Astrocyte of the spinal cord (primary cell): ENCODE measurements around the gene SPAG4.

Experiments used
- DNase-seq: peaks from one replicate; pipeline ENCODE4 v3.0.0; 2011; ENCODE audit warnings: low read depth, low spot score
- H3K4me3 ChIP-seq: 2 replicates; pipeline ENCODE4 v1.5.1; 2011; ENCODE audit warnings: low read depth, mild to moderate bottlenecking, low read length, moderate library complexity
- in situ Hi-C: cut with HindIII; loops from 2 replicates; pipeline ENCODE4 v1.10.0; 2017; ENCODE audit warnings: low sequenced_read_pairs
- TF ChIP-seq, protein P1 (sequence below): IDR thresholded peaks from 2 replicates; pipeline ENCODE4 v1.5.1; 2012; ENCODE audit warnings: low read depth, mild to moderate bottlenecking, low read length, inconsistent platforms

Gene SPAG4

DNA sequence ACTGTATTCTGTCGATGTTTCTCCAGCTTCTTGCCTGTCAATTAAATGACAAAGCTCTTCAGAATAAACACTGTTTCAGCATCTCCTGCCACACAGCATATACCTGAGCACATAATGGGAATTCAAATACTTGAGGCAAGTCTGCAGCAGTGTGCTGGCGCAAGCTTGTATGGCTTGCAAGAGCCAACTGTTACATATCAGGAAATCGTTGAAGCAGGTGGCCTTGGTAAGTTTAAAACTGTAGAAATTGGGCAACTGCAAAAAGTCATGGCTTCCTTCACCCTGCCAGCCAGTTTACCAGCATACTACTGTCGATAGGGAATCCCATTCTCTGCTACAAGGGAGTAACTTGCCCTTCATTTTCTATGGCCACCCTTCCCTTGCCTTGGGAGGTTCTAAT is 26.1 kb downstream of the SPAG4 start:
- TF ChIP-seq, protein P1, sequence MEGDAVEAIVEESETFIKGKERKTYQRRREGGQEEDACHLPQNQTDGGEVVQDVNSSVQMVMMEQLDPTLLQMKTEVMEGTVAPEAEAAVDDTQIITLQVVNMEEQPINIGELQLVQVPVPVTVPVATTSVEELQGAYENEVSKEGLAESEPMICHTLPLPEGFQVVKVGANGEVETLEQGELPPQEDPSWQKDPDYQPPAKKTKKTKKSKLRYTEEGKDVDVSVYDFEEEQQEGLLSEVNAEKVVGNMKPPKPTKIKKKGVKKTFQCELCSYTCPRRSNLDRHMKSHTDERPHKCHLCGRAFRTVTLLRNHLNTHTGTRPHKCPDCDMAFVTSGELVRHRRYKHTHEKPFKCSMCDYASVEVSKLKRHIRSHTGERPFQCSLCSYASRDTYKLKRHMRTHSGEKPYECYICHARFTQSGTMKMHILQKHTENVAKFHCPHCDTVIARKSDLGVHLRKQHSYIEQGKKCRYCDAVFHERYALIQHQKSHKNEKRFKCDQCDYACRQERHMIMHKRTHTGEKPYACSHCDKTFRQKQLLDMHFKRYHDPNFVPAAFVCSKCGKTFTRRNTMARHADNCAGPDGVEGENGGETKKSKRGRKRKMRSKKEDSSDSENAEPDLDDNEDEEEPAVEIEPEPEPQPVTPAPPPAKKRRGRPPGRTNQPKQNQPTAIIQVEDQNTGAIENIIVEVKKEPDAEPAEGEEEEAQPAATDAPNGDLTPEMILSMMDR, result no peak
- in situ Hi-C loops, result no loop called here
- no peak for DNase-seq

DNA sequence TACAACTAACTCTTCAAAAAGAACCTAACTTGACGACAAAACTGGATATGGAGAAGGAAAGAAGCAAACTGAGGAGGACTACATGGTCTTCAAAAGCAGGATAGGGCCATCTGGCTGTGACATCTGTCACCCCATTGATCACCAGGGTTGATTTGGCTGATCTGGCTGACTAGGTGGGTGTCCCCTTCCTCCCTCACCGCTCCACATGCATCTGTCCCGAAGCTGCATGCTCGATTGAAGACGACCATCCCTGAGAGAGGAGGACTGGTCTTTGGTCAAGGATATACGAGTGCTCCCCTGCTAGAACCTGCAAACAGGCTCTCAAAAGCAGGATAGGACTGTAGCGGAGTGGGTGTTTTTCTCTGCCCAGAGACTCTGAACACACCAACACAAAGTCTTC is 27.4 kb downstream of the SPAG4 start:
- H3K4me3 ChIP-seq, result no peak overlapping the region
- TF ChIP-seq, protein P1, result no peak
- in situ Hi-C loops, result no loop called here
- DNase-seq, result no peak

More for the DNA sequence above, 26.1 kb downstream of the SPAG4 start:
- H3K4me3 ChIP-seq, result no peak overlapping the region

GRCh38 chr20:35644806-35645205 is 29.2 kb downstream of the SPAG4 start:
- in situ Hi-C loops, result no loop called here
- H3K4me3 ChIP-seq, result no peak overlapping the region
- TF ChIP-seq, protein P1, result no peak
- no peak for DNase-seq

DNA sequence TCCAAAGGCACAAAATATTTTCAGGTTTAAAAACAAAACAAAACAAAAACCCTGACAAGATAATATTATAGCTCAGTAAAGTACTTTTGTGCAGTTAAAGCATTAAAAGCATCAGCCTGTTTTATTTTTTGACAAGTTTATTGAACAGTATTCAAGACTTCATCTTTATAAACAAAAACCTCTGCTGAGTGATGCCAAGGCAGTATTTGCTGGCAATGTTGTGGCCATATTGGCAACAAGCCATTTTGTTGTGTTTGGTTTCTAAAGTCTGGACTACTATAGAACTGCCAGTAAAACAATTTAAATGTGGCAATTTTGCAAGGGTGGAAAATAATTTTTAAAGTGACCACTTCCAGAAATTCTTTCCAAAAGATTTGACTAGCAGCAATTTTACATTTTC is 33.2 kb downstream of the SPAG4 start:
- H3K4me3 ChIP-seq, result no peak overlapping the region
- peak; percentile 22 for DNase-seq
- in situ Hi-C loops, result no loop called here
- TF ChIP-seq, protein P1, result no peak

DNA sequence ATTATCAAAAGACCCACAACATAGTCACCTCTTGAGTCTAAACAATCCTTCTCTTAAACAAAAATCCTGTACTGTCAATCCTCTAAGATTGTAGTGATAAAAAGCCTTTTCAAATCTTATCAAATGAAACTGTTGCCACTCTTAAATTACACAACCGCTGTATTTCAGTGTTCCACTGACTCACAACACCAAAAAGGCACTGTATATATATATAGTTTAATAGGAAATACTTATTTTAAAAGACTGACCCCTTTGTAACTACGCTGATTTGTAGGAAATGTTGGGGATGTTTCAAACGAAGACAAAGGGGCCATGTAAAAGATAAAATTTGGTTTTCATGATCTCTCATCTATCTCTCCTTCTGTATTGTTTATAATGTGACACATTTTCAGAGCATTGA is 35.0 kb downstream of the SPAG4 start:
- H3K4me3 ChIP-seq, result no peak overlapping the region
- TF ChIP-seq, protein P1, result no peak
- DNase-seq, result no peak
- in situ Hi-C loops, result no loop called here

- no peak for DNase-seq
- in situ Hi-C loops, result no loop called here
- H3K4me3 ChIP-seq, result no peak overlapping the region
- TF ChIP-seq, protein P1, result no peak
These were observed 36.3 kb downstream of the SPAG4 start for GRCh38 chr20:35651958-35652357.

DNA sequence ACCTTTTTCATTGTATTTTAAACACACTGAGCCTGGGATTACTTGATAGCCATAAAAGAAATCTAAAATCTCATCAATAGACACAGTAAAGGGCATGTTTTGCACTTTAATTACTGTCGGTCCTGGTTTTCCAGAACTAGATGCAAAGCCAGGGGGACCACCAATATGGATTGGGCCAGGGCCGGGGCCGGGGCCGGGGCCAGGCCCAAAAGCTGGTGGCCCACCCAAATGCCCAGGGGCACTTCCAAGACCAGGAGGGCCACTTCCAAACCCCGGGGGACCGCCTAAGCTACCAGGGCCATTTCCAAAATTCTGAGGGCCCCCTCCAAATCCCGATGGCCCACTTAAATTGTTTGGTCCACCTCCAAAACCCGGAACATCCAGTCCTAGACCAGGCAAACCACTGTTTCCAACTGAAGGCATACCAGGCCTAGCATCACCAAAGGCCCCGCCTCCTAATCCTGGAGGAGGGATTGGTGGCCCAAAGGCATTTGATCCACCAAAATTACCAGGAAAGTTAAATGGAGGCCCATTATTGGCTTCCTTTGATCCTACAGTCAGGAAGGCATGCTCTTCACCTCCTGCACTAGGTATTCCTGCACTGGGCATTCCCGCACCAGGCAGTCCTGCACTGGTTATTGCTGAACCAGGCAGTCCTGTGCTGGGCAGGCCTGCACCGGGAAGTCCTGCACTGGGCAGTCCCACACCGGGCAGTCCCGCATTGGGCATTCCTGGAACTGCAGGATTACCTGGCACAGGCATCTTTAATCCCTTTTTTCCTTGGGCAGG is 37.2 kb downstream of the SPAG4 start:
- no peak for DNase-seq
- in situ Hi-C loops, result no loop called here
- TF ChIP-seq, protein P1, result no peak
- H3K4me3 ChIP-seq, result no peak overlapping the region
